HUDEP-2 (cell line): ENCODE measurements around the gene DST.
"Not testable (repeated sequence)": the region's sequence is repeated elsewhere in the genome, so short reads cannot be mapped to it uniquely, and the experiment has no call there.

Source experiments
- DNase-seq, 76 experiments: peaks; one replicate each; lab custom pipeline; 2025; ENCODE audit not compliant: unreplicated experiment in 76 of 76; lab: John Stamatoyannopoulos, UW

The DST gene

GRCh38 chr6:56521454-56521853 is 121.2 kb downstream of the DST start:
- DNase-seq: no peak

- no peak for DNase-seq
These were observed 122.5 kb downstream of the DST start for GRCh38 chr6:56520218-56520617.

DNA sequence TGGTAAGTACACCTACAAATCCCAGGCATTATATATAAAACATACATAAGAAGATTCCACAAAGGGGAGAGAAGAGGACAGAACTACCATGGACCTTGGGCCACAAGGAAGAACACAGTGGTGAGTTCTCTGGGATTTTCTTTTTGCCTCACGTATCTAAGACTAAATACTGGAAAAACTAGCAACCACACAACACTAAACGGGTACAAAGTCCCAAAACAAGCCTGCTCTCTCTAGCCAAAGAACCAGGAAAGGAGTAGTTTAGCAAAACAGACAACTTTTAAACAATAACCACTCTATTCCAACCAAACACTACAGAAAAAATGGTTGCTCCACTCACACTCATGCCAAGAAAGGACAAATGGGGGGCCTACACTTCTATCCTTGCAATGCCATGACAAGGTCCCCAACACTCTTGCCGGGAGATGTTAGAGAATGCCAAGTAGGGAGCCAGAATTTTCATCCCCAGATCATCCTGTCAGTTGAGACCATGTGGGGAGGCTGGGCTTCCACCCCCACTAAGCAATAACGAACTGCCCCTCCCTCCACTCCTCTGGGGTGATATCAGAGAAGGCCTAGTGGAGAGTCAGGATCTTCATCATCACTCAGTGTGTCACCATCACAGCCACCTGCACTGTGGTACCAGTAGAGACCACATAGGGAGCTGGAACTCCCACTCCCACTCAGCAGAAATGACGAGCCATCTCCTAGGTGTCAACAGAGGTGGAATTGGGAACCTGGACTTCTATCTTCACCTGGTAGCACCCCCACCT is 123.5 kb downstream of the DST start:
- no peak for DNase-seq

GRCh38 chr6:56517155-56517745 is 125.4 kb downstream of the DST start:
- DNase-seq: no peak

DNA sequence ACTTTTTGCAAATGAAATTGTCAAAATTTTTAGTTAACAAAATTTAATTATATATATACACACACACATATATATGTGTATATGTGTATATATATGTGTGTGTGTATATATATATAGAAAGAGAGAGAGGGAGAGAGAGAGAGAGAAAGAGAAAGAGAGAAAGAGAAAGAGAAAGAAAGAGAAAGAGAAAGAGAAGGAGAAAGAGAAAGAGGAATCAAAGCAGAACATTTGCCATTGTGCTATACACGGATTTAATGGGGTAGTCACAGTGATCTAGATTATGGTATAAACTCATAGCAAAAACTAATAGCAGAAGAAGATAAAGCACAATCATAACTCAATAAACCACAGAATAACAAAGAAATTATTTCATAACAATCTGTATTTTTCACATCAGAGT is 126.7 kb downstream of the DST start:
- DNase-seq: no peak

- peak in 1 of 76 experiments; percentile 13 for DNase-seq
These were observed 127.4 kb downstream of the DST start for GRCh38 chr6:56515081-56515905.

GRCh38 chr6:56514395-56514794 is 128.3 kb downstream of the DST start:
- no peak for DNase-seq

- DNase-seq: peak in 1 of 76 experiments; percentile 19
These were observed 129.1 kb downstream of the DST start for GRCh38 chr6:56513631-56514030.

DNA sequence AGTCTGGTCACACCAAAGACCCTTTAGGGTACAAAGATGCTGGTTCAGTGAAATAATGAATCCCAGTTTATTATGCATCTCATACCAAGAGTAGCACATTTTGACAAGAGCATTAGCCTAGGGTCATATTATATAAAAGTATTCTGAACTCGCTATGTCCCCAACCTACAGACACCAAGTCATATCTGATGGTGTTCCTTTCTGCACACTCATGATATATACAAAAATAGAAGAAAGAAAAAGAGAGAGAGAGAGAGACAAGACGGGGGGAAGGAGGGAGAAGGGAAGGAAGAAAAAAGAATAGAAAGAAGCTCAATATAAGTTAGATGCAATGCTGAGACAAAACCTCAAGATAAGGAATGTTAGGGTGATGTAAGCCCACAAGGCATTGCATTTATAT is 131.1 kb downstream of the DST start:
- DNase-seq: no peak

- peak in 71 of 76 experiments; percentile 24 to 95 (median 68) for DNase-seq
These were observed 131.6 kb downstream of the DST start for GRCh38 chr6:56510984-56511531.

- no peak for DNase-seq
These were observed 133.7 kb downstream of the DST start for GRCh38 chr6:56509031-56509430.

GRCh38 chr6:56507517-56507916 is 135.2 kb downstream of the DST start:
- DNase-seq: peak in 20 of 76 experiments; percentile 1 to 53 (median 18)

DNA sequence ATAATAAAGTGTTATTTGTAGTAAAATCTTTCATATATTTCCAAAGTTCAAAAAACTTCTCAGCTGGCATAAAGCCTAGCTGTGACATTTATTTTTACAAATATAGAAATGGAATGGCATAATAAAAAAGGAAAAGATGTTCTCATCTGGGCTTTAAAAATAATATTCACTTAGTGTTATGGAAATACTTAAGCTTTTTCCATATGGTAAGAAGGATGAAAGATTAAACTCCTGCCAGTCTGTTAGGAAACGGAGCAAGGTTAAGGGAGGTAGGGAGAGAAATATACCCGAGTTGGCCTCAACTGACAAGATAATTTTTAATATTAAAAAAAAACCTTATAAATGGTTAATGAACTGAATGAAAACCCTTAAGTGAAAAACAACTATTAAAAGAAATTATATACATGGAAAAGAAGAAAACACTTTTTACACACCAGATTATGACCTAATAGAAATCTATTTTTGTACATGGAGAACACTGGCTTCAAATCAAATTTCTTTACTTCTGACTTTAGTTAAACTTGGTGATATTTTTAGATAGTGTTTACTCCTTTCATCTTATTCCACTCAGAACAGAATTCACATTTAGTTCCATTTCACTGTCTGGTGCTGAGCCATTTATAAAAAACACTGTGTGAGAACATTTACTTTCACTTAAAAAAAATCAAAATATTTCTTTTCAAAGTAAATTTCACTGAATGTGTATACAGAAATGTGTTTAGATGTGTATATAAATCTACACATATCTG is 137.0 kb downstream of the DST start:
- no peak for DNase-seq

DNA sequence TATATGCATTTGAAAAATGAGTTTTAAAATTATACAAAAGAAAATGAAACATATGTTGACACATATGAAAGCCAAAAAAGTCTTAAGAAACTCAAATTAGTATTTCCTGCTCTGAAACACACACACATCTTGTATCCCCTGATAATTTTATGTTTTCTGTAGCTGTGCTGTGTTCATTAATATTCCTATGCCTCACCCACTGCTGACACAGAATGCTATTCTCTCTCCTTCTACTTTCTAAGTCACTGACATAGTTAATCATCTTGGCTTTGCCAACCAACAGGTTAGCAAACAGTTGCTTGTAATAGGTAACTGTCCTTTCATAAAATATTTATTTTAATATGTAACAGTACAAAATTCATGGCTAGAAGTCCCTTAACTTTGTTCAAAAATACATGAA is 140.7 kb downstream of the DST start:
- DNase-seq: no peak

DNA sequence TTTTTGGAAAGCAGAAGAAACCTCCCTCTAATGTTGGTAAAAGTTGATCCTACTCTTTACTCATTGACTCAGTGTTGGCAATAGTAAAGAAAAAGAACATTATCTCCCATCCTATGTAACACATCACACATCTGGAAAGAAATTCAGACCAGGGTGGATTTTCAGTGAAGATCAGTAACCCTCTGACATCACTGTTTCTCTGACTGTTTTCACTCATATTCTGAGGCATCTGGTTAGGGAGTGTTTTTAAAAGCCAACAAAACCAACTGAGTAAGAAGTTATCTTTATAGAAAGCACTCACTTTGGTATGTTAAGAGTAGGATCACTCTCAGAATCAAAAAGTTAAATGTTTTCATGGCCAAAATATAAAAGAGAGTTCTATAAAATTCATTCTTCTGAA is 143.6 kb downstream of the DST start:
- DNase-seq: no peak

DNA sequence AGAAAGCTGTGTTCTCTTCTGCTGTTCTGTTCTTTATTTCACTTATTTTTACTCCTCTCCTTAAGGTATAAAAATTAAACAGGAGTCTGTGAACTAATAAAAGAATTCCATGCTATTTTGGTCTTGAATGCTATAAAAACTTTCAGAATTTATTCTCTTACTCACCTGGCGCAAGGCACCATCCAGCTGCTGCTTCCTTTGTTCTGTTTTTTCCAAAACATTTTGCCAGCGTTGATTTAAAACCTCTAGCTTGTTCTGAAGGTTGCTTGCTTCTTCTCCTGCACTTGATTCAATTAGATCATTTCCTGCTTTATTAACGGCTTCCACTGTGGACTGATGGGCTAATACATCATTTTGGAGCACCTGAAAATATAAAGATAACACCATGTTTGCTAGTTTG is 145.0 kb downstream of the DST start:
- no peak for DNase-seq

GRCh38 chr6:56497240-56497639 is 145.4 kb downstream of the DST start:
- no peak for DNase-seq

GRCh38 chr6:56496650-56497049 is 146.0 kb downstream of the DST start:
- DNase-seq: not testable (repeated sequence)

- DNase-seq: no peak
These were observed 147.0 kb downstream of the DST start for GRCh38 chr6:56495654-56496053.

DNA sequence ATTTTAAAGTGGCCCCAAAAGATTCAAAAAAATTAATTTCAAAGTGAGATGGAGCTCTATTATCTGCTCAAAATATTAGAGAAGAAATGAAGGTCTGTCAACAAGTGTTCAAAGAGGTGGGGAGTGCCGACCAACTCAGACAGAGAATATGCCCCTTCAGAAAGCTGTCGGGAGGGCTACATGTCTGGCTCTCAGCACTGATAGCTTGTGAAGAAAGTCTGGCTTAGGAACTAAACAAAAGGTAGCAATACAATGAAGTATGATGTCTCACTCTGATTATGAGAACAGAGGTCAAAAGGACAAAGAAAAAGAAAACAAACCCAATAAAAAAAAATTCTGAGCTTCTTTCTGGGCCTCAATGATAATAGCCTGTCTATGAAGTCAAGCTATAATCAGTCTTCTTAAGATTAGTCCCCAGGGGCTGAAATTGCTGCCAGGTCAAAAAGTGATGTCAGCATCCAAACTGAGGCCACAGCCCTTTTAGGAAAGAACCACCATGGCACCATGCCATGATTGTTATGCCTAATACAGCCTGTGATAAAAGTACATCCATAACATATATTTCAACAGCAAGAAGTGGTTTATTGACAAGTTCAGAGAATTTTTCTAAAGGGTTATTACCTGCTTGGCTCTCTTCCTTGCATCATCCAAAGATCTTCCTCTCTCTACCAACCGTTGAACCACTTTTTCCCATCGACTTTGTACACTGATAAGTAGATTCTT is 150.9 kb downstream of the DST start:
- DNase-seq: peak in 21 of 76 experiments; percentile 6 to 45 (median 26)
